ENCODE results near the gene AMH.

AMH gene

GRCh38 chr19:2221250-2221831, 27.8 kb upstream of the AMH start:
- FAIRE-seq = no peak

GRCh38 chr19:2221918-2222317, 27.2 kb upstream of the AMH start:
- no peak for FAIRE-seq

GRCh38 chr19:2223391-2223790, 25.7 kb upstream of the AMH start:
- no peak for FAIRE-seq

- FAIRE-seq = no peak
Observed at GRCh38 chr19:2223959-2224358, 25.2 kb upstream of the AMH start.

GRCh38 chr19:2224754-2225349, 24.3 kb upstream of the AMH start:
- FAIRE-seq = no peak

- no peak for FAIRE-seq
Observed at GRCh38 chr19:2225415-2226050, 23.6 kb upstream of the AMH start.

GRCh38 chr19:2226051-2226839, 22.9 kb upstream of the AMH start:
- no peak for FAIRE-seq

- FAIRE-seq = no peak
Observed at GRCh38 chr19:2226840-2227360, 22.2 kb upstream of the AMH start.

- no peak for FAIRE-seq
Observed at GRCh38 chr19:2227415-2228156, 21.5 kb upstream of the AMH start.

GRCh38 chr19:2228157-2229030, 20.7 kb upstream of the AMH start:
- no peak for FAIRE-seq

- no peak for FAIRE-seq
Observed at GRCh38 chr19:2229103-2230032, 19.8 kb upstream of the AMH start.

- no peak for FAIRE-seq
Observed at GRCh38 chr19:2230033-2230531, 19.0 kb upstream of the AMH start.

- no peak for FAIRE-seq
Observed at GRCh38 chr19:2230807-2231533, 18.2 kb upstream of the AMH start.

- no peak for FAIRE-seq
Observed at GRCh38 chr19:2231621-2232221, 17.4 kb upstream of the AMH start.

GRCh38 chr19:2232286-2233151, 16.6 kb upstream of the AMH start:
- no peak for FAIRE-seq

- no peak for FAIRE-seq
Observed at GRCh38 chr19:2233601-2234280, 15.4 kb upstream of the AMH start.

GRCh38 chr19:2234996-2235380, 14.1 kb upstream of the AMH start:
- no peak for FAIRE-seq
